GM08714 (cell line): ENCODE measurements around the gene GPHA2.

ENCODE experiments used
- H3K4me3 ChIP-seq: fragments of 200-500 bp; sonication (Bioruptor generic); 2 replicates; pipeline ENCODE4 v1.5.1; 2014; ENCODE audit warnings: mild to moderate bottlenecking, low read length, inconsistent platforms
- ZNF274 ChIP-seq: IDR thresholded peaks from 2 replicates; pipeline ENCODE4 v1.6.1; 2012; ENCODE audit warnings: mild to moderate bottlenecking, low read depth, low read length

GPHA2 gene

GRCh38 chr11:64893194-64894069 lies 42.3 kb downstream of the GPHA2 start:
- peak overlapping the region; percentile 9; the same call in 1 of the 2 replicates for H3K4me3 ChIP-seq
- no peak for TF ChIP-seq ZNF274

- no peak for TF ChIP-seq ZNF274
- peak overlapping the region; percentile 9; the same call in 1 of the 2 replicates for H3K4me3 ChIP-seq
Measured at GRCh38 chr11:64892838-64893193, 42.9 kb downstream of the GPHA2 start.

- TF ChIP-seq ZNF274 = no peak
- H3K4me3 ChIP-seq = no peak overlapping the region; the same call in 1 of the 2 replicates
Measured at GRCh38 chr11:64892411-64892831, 43.3 kb downstream of the GPHA2 start.

GRCh38 chr11:64891880-64892279 lies 43.8 kb downstream of the GPHA2 start:
- TF ChIP-seq ZNF274 = no peak
- H3K4me3 ChIP-seq = no peak overlapping the region

- no peak for TF ChIP-seq ZNF274
- H3K4me3 ChIP-seq = no peak overlapping the region
Measured at GRCh38 chr11:64891215-64891848, 44.4 kb downstream of the GPHA2 start.

- TF ChIP-seq ZNF274 = no peak
- no peak overlapping the region for H3K4me3 ChIP-seq
Measured at GRCh38 chr11:64890522-64890939, 45.2 kb downstream of the GPHA2 start.

GRCh38 chr11:64888729-64889511 lies 46.8 kb downstream of the GPHA2 start:
- no peak overlapping the region for H3K4me3 ChIP-seq
- no peak for TF ChIP-seq ZNF274

GRCh38 chr11:64888406-64888728 lies 47.3 kb downstream of the GPHA2 start:
- TF ChIP-seq ZNF274 = no peak
- H3K4me3 ChIP-seq = no peak overlapping the region

GRCh38 chr11:64887757-64888405 lies 47.8 kb downstream of the GPHA2 start:
- H3K4me3 ChIP-seq = no peak overlapping the region
- TF ChIP-seq ZNF274 = no peak

- no peak for TF ChIP-seq ZNF274
- H3K4me3 ChIP-seq = no peak overlapping the region
Measured at GRCh38 chr11:64887234-64887756, 48.4 kb downstream of the GPHA2 start.

- no peak overlapping the region for H3K4me3 ChIP-seq
- no peak for TF ChIP-seq ZNF274
Measured at GRCh38 chr11:64885367-64886286, 50.1 kb downstream of the GPHA2 start.
